ENCODE results near the gene NFIA. TPM values are rescaled to one million over a fixed set of nuclear protein-coding genes. Genes with fewer than 3 reads are reported as not detected.

The NFIA gene
- polyA plus RNA-seq, 1 donor (not counting 4 experiments of a cell fraction or from before 2014, with no cell fraction given): 14.7 TPM

DNA sequence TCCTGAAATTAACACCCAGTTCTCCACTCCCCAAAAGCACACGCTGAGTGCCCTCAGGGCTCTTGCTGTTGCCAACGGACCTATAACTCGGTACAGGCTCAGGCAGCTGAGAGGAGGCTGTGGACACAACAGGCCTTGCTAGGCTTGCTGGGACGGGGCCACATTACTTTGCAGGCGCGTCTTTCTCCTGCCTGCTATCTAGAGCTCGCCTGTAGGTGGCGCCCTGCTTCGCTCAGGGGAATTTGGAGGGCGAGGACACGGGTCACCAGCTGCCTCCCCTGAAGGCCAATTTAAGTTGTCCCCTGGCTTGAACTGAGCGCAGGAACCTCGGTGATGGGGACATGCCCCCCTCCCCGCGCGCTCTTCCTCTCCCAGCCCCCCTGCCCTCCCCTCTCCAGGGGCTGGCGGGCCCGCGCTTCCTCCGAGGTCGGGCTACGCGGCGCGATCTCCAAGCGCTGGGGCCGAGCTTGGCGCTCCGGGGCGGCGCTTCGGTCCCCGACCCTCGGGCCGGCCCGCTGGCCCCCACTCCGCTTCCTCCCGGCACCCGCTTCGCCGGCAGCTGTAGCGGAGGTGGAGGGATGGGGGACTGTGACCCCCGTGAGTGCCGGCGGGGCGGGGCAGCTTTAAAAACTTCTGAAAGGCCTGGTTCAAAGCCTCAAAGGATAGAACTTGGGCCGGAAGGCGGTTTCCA is 32.4 kb upstream of the NFIA start:
- H3K4me1 ChIP-seq (ENCODE audit: control insufficient read depth, extremely low read depth, insufficient read depth, low read length): peaks cover 12% of the 10 kb centered on the region
- TF ChIP-seq EZH2 (IDR thresholded peaks at IDR 0.05; ENCODE audit: low read length): no peak
- TF ChIP-seq, protein P1, sequence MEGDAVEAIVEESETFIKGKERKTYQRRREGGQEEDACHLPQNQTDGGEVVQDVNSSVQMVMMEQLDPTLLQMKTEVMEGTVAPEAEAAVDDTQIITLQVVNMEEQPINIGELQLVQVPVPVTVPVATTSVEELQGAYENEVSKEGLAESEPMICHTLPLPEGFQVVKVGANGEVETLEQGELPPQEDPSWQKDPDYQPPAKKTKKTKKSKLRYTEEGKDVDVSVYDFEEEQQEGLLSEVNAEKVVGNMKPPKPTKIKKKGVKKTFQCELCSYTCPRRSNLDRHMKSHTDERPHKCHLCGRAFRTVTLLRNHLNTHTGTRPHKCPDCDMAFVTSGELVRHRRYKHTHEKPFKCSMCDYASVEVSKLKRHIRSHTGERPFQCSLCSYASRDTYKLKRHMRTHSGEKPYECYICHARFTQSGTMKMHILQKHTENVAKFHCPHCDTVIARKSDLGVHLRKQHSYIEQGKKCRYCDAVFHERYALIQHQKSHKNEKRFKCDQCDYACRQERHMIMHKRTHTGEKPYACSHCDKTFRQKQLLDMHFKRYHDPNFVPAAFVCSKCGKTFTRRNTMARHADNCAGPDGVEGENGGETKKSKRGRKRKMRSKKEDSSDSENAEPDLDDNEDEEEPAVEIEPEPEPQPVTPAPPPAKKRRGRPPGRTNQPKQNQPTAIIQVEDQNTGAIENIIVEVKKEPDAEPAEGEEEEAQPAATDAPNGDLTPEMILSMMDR (optimal IDR thresholded peaks at IDR 0.05 in 1 of 3, IDR thresholded peaks at IDR 0.05 in 1 of 3, conservative IDR thresholded peaks at IDR 0.05 in 1 of 3; ENCODE audit: extremely low read depth in 1 of 3, insufficient read depth in 2 of 3, low read length in 3 of 3): peak; percentile 93 to 97 (median 96)

DNA sequence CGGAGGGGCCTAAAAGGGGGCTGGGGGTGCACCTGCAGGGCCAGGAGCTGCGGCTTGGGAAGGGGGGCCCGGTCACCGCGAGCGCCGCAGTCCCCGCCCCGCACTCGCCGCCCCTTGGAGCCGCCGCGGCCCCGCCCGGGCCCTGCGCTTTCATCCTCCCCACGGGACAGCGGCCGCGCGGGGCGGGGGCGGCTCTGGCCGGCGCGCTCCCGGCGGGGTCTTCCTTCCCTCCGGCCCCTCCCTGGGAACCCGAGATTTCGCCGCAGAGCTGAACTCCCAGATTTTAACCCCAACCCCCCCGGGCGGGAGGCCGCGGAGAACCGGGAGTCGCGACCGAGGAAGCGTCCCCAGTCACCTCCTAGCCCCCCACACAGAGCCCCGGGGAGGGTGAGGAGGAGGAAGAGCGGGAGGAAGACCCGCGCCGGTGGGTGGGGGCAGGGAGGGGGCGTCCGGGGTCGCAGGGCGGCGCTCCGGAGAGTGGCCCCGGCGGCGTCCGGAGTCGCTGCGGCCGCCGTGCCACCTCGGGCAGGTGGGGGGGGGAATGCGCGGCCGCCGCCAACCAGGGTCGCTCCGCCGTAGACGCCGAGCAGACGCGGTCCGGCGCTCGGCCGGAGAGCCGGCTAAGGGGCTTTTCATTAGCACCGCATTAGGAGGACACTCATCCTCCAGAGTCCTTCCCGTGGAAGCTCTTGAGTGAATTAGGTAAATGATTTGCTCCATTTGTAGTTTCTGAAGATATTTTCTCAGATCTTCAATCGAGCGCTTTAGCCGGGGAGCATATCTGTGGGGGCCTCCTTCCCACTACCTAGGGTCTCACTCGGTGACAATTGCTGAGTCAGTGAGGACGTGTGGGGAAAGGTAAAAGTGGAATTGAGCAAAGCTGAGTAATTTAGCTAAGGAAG is 31.6 kb upstream of the NFIA start:
- dilution Hi-C loops (cut with MboI; ENCODE audit: extremely low pct_ligation_motif_present, low sequenced_read_pairs): no loop called here
- DNase-seq (ENCODE audit: low read depth, low spot score) (no peak), FAIRE-seq (no peak)
- Histone ChIP-seq H2AFZ (ENCODE audit: control insufficient read depth, low read length) (peak overlapping the region; percentile 64), H3K4me2 (ENCODE audit: control insufficient read depth, extremely low read depth, insufficient read depth, low read depth, low read length) (peak overlapping the region; percentile 86), H3K4me3 (ENCODE audit: control insufficient read depth in 2 of 3, extremely low read depth in 1 of 3, insufficient read depth in 2 of 3, low read depth in 1 of 3, low read length in 3 of 3) (peak overlapping the region; percentile 60 to 78 (median 74)), H3K36me3 (ENCODE audit: control insufficient read depth in 2 of 2, extremely low read depth in 1 of 2, insufficient read depth in 2 of 2, low read length in 2 of 2) (no peaks in the 10 kb centered on the region), H3K9ac (ENCODE audit: control insufficient read depth, extremely low read depth, insufficient read depth, low read length) (peak overlapping the region; percentile 78), H3K79me2 (ENCODE audit: control insufficient read depth, insufficient read depth, low read length) (no peaks in the 10 kb centered on the region), H3K9me1 (ENCODE audit: control insufficient read depth, extremely low read depth, insufficient read depth, low read length) (no peaks in the 10 kb centered on the region), H4K20me1 (ENCODE audit: control insufficient read depth, extremely low read depth, insufficient read depth, low read length) (no peaks in the 10 kb centered on the region), H3K9me3 (ENCODE audit: control insufficient read depth, low read depth, low read length) (no peaks in the 10 kb centered on the region), H3K27ac (ENCODE audit: control insufficient read depth, insufficient read depth, low read length) (peak overlapping the region; percentile 61), H3K27me3 (ENCODE audit: control insufficient read depth, extremely low read depth, insufficient read depth, low read length) (no peaks in the 10 kb centered on the region), H3K4me1 (ENCODE audit: control insufficient read depth, extremely low read depth, insufficient read depth, low read length) (peaks cover 12% of the 10 kb centered on the region)
- TF ChIP-seq EZH2 (IDR thresholded peaks at IDR 0.05; ENCODE audit: low read length): no peak
- TF ChIP-seq, protein P1 (optimal IDR thresholded peaks at IDR 0.05 in 1 of 3, IDR thresholded peaks at IDR 0.05 in 1 of 3, conservative IDR thresholded peaks at IDR 0.05 in 1 of 3; ENCODE audit: extremely low read depth in 1 of 3, insufficient read depth in 2 of 3, low read length in 3 of 3): no peak

More for the DNA sequence above, 32.4 kb upstream of the NFIA start:
- H3K36me3 ChIP-seq (ENCODE audit: control insufficient read depth in 2 of 2, extremely low read depth in 1 of 2, insufficient read depth in 2 of 2, low read length in 2 of 2): no peaks in the 10 kb centered on the region
- peak overlapping the region; percentile 88 for H2AFZ ChIP-seq (ENCODE audit: control insufficient read depth, low read length)
- peak overlapping the region; percentile 61 for H3K27ac ChIP-seq (ENCODE audit: control insufficient read depth, insufficient read depth, low read length)
- H3K9me3 ChIP-seq (ENCODE audit: control insufficient read depth, low read depth, low read length): no peaks in the 10 kb centered on the region
- H4K20me1 ChIP-seq (ENCODE audit: control insufficient read depth, extremely low read depth, insufficient read depth, low read length): no peaks in the 10 kb centered on the region
- H3K27me3 ChIP-seq (ENCODE audit: control insufficient read depth, extremely low read depth, insufficient read depth, low read length): no peaks in the 10 kb centered on the region
- H3K79me2 ChIP-seq (ENCODE audit: control insufficient read depth, insufficient read depth, low read length): no peaks in the 10 kb centered on the region
- peak overlapping the region; percentile 86 for H3K4me2 ChIP-seq (ENCODE audit: control insufficient read depth, extremely low read depth, insufficient read depth, low read depth, low read length)
- FAIRE-seq (peak; percentile 58), DNase-seq (ENCODE audit: low read depth, low spot score) (no peak)
- H3K4me3 ChIP-seq (ENCODE audit: control insufficient read depth in 2 of 3, extremely low read depth in 1 of 3, insufficient read depth in 2 of 3, low read depth in 1 of 3, low read length in 3 of 3): peak overlapping the region; percentile 60 to 78 (median 74)
- H3K9ac ChIP-seq (ENCODE audit: control insufficient read depth, extremely low read depth, insufficient read depth, low read length): peak overlapping the region; percentile 78
- dilution Hi-C loops (cut with MboI; ENCODE audit: extremely low pct_ligation_motif_present, low sequenced_read_pairs): no loop called here
- no peaks in the 10 kb centered on the region for H3K9me1 ChIP-seq (ENCODE audit: control insufficient read depth, extremely low read depth, insufficient read depth, low read length)
